Right lobe of liver (tissue), 4 donors: ENCODE data around the gene PGM1.

Experiments
- POLR2A ChIP-seq: fragments of 450-650 bp; IDR thresholded peaks from one replicate; pipeline ENCODE4 v1.6.1; 2017; ENCODE audit warnings: antibody characterized with exemption, mild to moderate bottlenecking
- TF ChIP-seq, protein P1 (sequence below), 4 donors: fragments of 200-600 bp in 3 of 4; fragments of 450-650 bp in 1 of 4; IDR thresholded peaks; one replicate each; pipeline versions ENCODE4 v1.5.1 to v1.8.0; 2016 to 2022; ENCODE audit warnings: antibody characterized with exemption in 4 of 4, mild to moderate bottlenecking in 2 of 4
- donor health status: DM: no; HTN: no; CAD: no.
- donor health status: DM: no; HTN: no; CAD: no.
- donor health status: DM: no; HTN: yes; CAD: no.

- TF ChIP-seq POLR2A = no peak
- TF ChIP-seq, protein P1, sequence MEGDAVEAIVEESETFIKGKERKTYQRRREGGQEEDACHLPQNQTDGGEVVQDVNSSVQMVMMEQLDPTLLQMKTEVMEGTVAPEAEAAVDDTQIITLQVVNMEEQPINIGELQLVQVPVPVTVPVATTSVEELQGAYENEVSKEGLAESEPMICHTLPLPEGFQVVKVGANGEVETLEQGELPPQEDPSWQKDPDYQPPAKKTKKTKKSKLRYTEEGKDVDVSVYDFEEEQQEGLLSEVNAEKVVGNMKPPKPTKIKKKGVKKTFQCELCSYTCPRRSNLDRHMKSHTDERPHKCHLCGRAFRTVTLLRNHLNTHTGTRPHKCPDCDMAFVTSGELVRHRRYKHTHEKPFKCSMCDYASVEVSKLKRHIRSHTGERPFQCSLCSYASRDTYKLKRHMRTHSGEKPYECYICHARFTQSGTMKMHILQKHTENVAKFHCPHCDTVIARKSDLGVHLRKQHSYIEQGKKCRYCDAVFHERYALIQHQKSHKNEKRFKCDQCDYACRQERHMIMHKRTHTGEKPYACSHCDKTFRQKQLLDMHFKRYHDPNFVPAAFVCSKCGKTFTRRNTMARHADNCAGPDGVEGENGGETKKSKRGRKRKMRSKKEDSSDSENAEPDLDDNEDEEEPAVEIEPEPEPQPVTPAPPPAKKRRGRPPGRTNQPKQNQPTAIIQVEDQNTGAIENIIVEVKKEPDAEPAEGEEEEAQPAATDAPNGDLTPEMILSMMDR (IDR thresholded peaks at IDR 0.05) = no peak
These were observed 37.0 kb downstream of the PGM1 start for GRCh38 chr1:63630238-63630637.
